ENCODE measurements around the gene MAP3K8. TPM values are rescaled to one million over a fixed set of nuclear protein-coding genes. Genes with fewer than 3 reads are reported as not detected.

MAP3K8 gene
- total RNA-seq, 1 donor, result 12.8 TPM

DNA sequence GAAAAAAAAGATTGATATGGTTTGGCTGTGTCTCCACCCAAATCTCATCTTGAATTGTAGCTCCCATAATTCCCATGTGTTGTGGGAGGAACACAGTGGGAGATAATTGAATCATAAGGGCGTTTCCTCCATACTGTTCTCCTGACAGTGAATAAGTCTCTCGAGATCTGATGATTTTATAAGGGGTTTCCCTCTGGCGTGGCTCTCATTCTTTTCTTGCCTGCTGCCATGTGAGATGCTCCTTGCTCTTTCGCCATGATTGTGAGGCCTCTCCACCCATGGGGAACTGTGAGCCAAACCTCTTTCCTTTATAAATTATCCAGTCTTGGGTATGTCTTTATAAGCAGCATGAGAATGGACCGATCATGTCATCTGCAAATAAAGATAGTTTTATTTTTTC lies 29.4 kb upstream of the MAP3K8 start:
- H3K4me3 ChIP-seq (ENCODE audit: low read depth, low read length), result no peak overlapping the region
- TF ChIP-seq, protein P1, sequence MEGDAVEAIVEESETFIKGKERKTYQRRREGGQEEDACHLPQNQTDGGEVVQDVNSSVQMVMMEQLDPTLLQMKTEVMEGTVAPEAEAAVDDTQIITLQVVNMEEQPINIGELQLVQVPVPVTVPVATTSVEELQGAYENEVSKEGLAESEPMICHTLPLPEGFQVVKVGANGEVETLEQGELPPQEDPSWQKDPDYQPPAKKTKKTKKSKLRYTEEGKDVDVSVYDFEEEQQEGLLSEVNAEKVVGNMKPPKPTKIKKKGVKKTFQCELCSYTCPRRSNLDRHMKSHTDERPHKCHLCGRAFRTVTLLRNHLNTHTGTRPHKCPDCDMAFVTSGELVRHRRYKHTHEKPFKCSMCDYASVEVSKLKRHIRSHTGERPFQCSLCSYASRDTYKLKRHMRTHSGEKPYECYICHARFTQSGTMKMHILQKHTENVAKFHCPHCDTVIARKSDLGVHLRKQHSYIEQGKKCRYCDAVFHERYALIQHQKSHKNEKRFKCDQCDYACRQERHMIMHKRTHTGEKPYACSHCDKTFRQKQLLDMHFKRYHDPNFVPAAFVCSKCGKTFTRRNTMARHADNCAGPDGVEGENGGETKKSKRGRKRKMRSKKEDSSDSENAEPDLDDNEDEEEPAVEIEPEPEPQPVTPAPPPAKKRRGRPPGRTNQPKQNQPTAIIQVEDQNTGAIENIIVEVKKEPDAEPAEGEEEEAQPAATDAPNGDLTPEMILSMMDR (IDR thresholded peaks at IDR 0.05; ENCODE audit: insufficient read depth, low read length), result no peak
- DNase-seq (ENCODE audit: low read depth), result no peak

- DNase-seq (ENCODE audit: low read depth), result no peak
- TF ChIP-seq, protein P1 (IDR thresholded peaks at IDR 0.05; ENCODE audit: insufficient read depth, low read length), result no peak
- H3K4me3 ChIP-seq (ENCODE audit: low read depth, low read length), result no peak overlapping the region
Observed at GRCh38 chr10:30411263-30411662, 22.7 kb upstream of the MAP3K8 start.

GRCh38 chr10:30412901-30413300 lies 21.1 kb upstream of the MAP3K8 start:
- no peak for DNase-seq (ENCODE audit: low read depth)
- H3K4me3 ChIP-seq (ENCODE audit: low read depth, low read length), result no peak overlapping the region
- TF ChIP-seq, protein P1 (IDR thresholded peaks at IDR 0.05; ENCODE audit: insufficient read depth, low read length), result no peak

GRCh38 chr10:30413996-30414576 lies 19.9 kb upstream of the MAP3K8 start:
- H3K4me3 ChIP-seq (ENCODE audit: low read depth, low read length), result no peak overlapping the region
- TF ChIP-seq, protein P1 (IDR thresholded peaks at IDR 0.05; ENCODE audit: insufficient read depth, low read length), result peak; percentile 84
- peak; percentile 84 for DNase-seq (ENCODE audit: low read depth)

- TF ChIP-seq, protein P1 (IDR thresholded peaks at IDR 0.05; ENCODE audit: insufficient read depth, low read length), result no peak
- no peak for DNase-seq (ENCODE audit: low read depth)
- no peak overlapping the region for H3K4me3 ChIP-seq (ENCODE audit: low read depth, low read length)
Observed at GRCh38 chr10:30415593-30415992, 18.4 kb upstream of the MAP3K8 start.

- no peak overlapping the region for H3K4me3 ChIP-seq (ENCODE audit: low read depth, low read length)
- no peak for DNase-seq (ENCODE audit: low read depth)
- TF ChIP-seq, protein P1 (IDR thresholded peaks at IDR 0.05; ENCODE audit: insufficient read depth, low read length), result no peak
Observed at GRCh38 chr10:30417301-30417700, 16.7 kb upstream of the MAP3K8 start.

DNA sequence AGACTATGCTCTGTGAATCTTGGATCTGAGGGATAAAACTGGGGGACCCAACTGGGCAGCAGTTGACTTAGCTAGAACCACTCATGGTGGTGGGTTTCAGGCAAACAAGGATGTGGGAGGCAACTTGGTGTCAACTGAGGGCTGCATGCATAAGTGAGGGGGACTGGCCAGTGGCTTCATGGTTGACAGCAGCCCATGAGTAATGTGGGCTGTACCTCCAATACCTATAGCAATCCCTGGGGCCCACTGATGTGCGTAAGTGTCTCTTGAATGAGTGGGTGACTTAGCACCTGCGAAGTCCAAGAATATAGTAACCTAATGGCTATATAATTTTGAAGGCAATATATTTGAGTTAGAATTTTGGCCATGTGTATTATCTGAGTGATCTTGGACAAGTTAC lies 13.7 kb upstream of the MAP3K8 start:
- TF ChIP-seq, protein P1 (IDR thresholded peaks at IDR 0.05; ENCODE audit: insufficient read depth, low read length), result no peak
- no peak overlapping the region for H3K4me3 ChIP-seq (ENCODE audit: low read depth, low read length)
- no peak for DNase-seq (ENCODE audit: low read depth)

Data from fibroblast of the aortic adventitia (primary cell).